CD4-positive, alpha-beta T cell treated with Interleukin-15 for 1 hour (primary cell): ENCODE measurements around the gene CLDND2.
"Not testable (repeated sequence)": the region's sequence is repeated elsewhere in the genome, so short reads cannot be mapped to it uniquely, and the experiment has no call there.

ENCODE experiments used
- DNase-seq: peaks from one replicate; pipeline ENCODE4 v3.0.0-alpha.2; 2020

The CLDND2 gene

GRCh38 chr19:51368366-51369282 is at the start of gene CLDND2:
TSS of gene CLDND2 (minus strand) at chr19:51369003. CDS start at chr19:51368577, 426 bp downstream.
- no peak for DNase-seq

- DNase-seq: no peak
These were observed 49.0 kb upstream of the CLDND2 start for GRCh38 chr19:51417810-51418157.

- peak; percentile 73 for DNase-seq
These were observed 48.5 kb upstream of the CLDND2 start, which contains the start of gene SIGLEC10 for GRCh38 chr19:51417107-51417809. TSS of gene SIGLEC10 (minus strand) at chr19:51417642. CDS start at chr19:51417581, 61 bp downstream.

- DNase-seq: not testable (repeated sequence)
These were observed 47.6 kb upstream of the CLDND2 start for GRCh38 chr19:51416422-51416821.

- no peak for DNase-seq
These were observed 46.4 kb upstream of the CLDND2 start for GRCh38 chr19:51415187-51415586.

- DNase-seq: no peak
These were observed 42.3 kb upstream of the CLDND2 start for GRCh38 chr19:51410950-51411748.

- peak; percentile 44 for DNase-seq
These were observed 38.8 kb upstream of the CLDND2 start for GRCh38 chr19:51407511-51408131.

GRCh38 chr19:51402117-51402516 is 33.3 kb upstream of the CLDND2 start:
- no peak for DNase-seq

GRCh38 chr19:51399936-51400335 is 31.1 kb upstream of the CLDND2 start:
- DNase-seq: not testable (repeated sequence)

GRCh38 chr19:51399231-51399630 is 30.4 kb upstream of the CLDND2 start:
- DNase-seq: no peak

GRCh38 chr19:51398096-51398704 is 29.4 kb upstream of the CLDND2 start:
- no peak for DNase-seq

- DNase-seq: not testable (repeated sequence)
These were observed 28.6 kb upstream of the CLDND2 start for GRCh38 chr19:51397453-51397852.

- DNase-seq: no peak
These were observed 27.4 kb upstream of the CLDND2 start for GRCh38 chr19:51396175-51396574.

GRCh38 chr19:51394050-51394836 is 25.4 kb upstream of the CLDND2 start:
- peak; percentile 95 for DNase-seq

GRCh38 chr19:51392701-51393100 is 23.9 kb upstream of the CLDND2 start:
- no peak for DNase-seq

GRCh38 chr19:51391073-51391611 is 22.3 kb upstream of the CLDND2 start:
- DNase-seq: no peak

- DNase-seq: no peak
These were observed 20.3 kb upstream of the CLDND2 start for GRCh38 chr19:51389143-51389542.

GRCh38 chr19:51387924-51388389 is 19.2 kb upstream of the CLDND2 start, which contains the start of gene LIM2:
TSS of gene LIM2 (minus strand) at chr19:51387974. CDS start at chr19:51387443, 531 bp downstream.
- DNase-seq: no peak

GRCh38 chr19:51386882-51387520 is 18.2 kb upstream of the CLDND2 start:
- DNase-seq: no peak

GRCh38 chr19:51382004-51382403 is 13.2 kb upstream of the CLDND2 start:
- DNase-seq: no peak
